HFF-Myc (cell line): Measurements from ENCODE around the gene AP1AR.

Experiments
- DNase-seq: peaks from one replicate; pipeline ENCODE4 v3.0.0-alpha.2; 2011; ENCODE audit warnings: low read depth; ENCODE audit errors: extremely low read depth
- H3K4me3 ChIP-seq: replicated peaks from 2 replicates; pipeline ENCODE4 v1.5.1; 2011; ENCODE audit warnings: low read depth, mild to moderate bottlenecking, control low read depth, low read length
- CTCF ChIP-seq: IDR thresholded peaks from 2 replicates; pipeline ENCODE4 v1.5.1; 2012; ENCODE audit warnings: mild to moderate bottlenecking, low read depth, low read length, control low read depth; ENCODE audit errors: missing control alignments

The AP1AR gene

DNA sequence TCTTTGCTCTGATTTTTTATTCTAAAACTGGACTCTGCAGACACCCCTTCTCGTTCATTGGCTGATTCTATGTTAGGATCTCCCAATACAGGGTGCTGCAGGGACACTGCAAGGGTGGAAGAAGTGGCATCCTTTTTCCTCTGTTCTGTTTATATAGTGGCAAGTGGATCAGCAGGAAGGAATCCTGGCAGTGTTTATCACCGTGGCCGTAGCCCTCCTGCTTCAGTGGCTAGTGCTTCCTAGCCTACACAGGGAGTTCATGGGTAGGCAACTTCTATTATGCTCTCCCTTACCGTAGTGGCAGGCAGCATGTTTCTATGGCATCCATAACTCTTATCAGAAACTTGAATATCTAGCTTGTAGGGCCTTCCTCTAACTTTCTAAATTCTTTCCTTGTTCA is 6.4 kb upstream of the AP1AR start:
- H3K4me3 ChIP-seq = no peak overlapping the region
- TF ChIP-seq CTCF = no peak
- no peak for DNase-seq

- no peak for TF ChIP-seq CTCF
- peak overlapping the region; percentile 89 for H3K4me3 ChIP-seq
- peak; percentile 96 for DNase-seq
Measured at GRCh38 chr4:112230879-112231778, 458 bp upstream of the AP1AR start.

DNA sequence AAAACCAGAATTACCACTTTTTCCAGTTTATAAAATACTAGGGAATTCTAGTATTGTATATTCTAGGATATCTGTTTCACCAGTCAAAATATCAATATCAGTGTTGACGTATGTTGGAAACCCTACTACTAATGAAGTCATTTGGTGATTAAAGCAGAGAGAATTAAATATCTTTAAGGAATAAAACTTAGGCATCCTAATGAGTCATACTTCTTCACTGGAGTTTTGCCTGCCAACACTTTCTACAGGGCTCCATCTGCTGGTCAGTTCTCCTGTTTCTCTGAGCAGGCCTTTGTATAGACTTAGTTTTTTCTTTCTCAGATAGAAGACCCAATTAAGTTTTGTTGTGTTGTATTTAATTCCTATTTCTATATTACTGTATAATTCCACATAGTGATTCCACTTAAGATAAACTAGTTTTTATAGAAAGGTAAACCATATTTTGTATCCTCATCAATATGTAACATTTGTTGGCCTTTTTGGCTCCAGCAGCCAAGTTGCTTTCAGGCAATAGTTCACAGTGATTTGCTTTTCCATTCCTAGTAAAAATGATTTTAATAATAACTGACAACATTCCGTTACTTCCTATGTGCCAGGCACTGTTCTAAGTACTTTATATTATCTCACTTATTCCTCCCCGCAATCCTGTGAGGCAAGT is 3.5 kb downstream of the AP1AR start:
- DNase-seq = peak; percentile 82
- no peak overlapping the region for H3K4me3 ChIP-seq
- peak; percentile 74 for TF ChIP-seq CTCF

GRCh38 chr4:112236040-112236439 is 4.5 kb downstream of the AP1AR start:
- DNase-seq = no peak
- no peak for TF ChIP-seq CTCF
- no peak overlapping the region for H3K4me3 ChIP-seq

- DNase-seq = no peak
Measured at GRCh38 chr4:112238833-112239232, 7.2 kb downstream of the AP1AR start.

GRCh38 chr4:112245383-112245782 is 13.8 kb downstream of the AP1AR start:
- no peak for DNase-seq
- TF ChIP-seq CTCF = no peak
- no peak overlapping the region for H3K4me3 ChIP-seq

More at GRCh38 chr4:112238833-112239232, 7.2 kb downstream of the AP1AR start:
- no peak overlapping the region for H3K4me3 ChIP-seq
- TF ChIP-seq CTCF = no peak
